PC-3 (cell line): ENCODE results near the gene PLIN5. TPM values are rescaled to one million over a fixed set of nuclear protein-coding genes. Genes with fewer than 3 reads are reported as not detected.

Experiments
- ATAC-seq: fragments of 200-7000 bp; cut with Tn5 transposase; 2 replicates; pipeline ENCODE4 v1.9.1; 2020; ENCODE audit warnings: mild to moderate bottlenecking, moderate library complexity
- BruUV-seq: library from RNA; stranded (reverse); fragments of 400-500 nt; replicated peaks from 2 replicates; lab custom pipeline; 2021; lab: Mats Ljungman, UMichigan
- CTCF ChIA-PET: fragments of 300-600 bp; sonication (Branson Sonifier 250); formaldehyde crosslinking; loops from one replicate; lab custom pipeline; 2022; ENCODE audit warnings: antibody characterized with exemption; lab: Charles Lee
- POLR2A ChIA-PET: fragments of 300-600 bp; sonication (Branson Sonifier 250); formaldehyde crosslinking; loops from one replicate; lab custom pipeline; 2022; ENCODE audit warnings: antibody characterized with exemption; ENCODE audit not compliant: unreplicated experiment; lab: Charles Lee
- DNase-seq: peaks from one replicate; pipeline ENCODE4 v3.0.0-alpha.2; 2015
- H2AFZ ChIP-seq: fragments of 300-600 bp; sonication (generic); 2 replicates; pipeline ENCODE4 v1.6.0; 2016; ENCODE audit warnings: antibody characterized with exemption, low read length
- H3F3A ChIP-seq: fragments of 300-600 bp; sonication (generic); one replicate; pipeline ENCODE4 v1.6.0; 2017; ENCODE audit warnings: antibody characterized with exemption, low read length, control low read depth, mild to moderate bottlenecking; ENCODE audit not compliant: unreplicated experiment
- H3K27ac ChIP-seq: fragments of 300-600 bp; sonication (generic); 2 replicates; pipeline ENCODE4 v1.5.1; 2016; ENCODE audit warnings: mild to moderate bottlenecking, low read length
- H3K27me3 ChIP-seq: fragments of 300-600 bp; sonication (generic); 2 replicates; pipeline ENCODE4 v1.6.1; 2016; ENCODE audit warnings: low read length, mixed read lengths
- H3K36me3 ChIP-seq: fragments of 300-600 bp; sonication (generic); 2 replicates; pipeline ENCODE4 v1.6.1; 2016; ENCODE audit warnings: low read depth, mixed run types, low read length, mixed read lengths
- H3K4me1 ChIP-seq: fragments of 300-600 bp; sonication (generic); 2 replicates; pipeline ENCODE4 v1.5.1; 2016; ENCODE audit warnings: low read length; ENCODE audit not compliant: insufficient read depth
- H3K4me2 ChIP-seq: fragments of 300-600 bp; sonication (generic); 2 replicates; pipeline ENCODE4 v1.6.0; 2016; ENCODE audit warnings: low read length
- H3K4me3 ChIP-seq: fragments of 300-600 bp; sonication (generic); 2 replicates; pipeline ENCODE4 v1.5.1; 2016; ENCODE audit warnings: mild to moderate bottlenecking, low read length, mixed read lengths
- H3K79me2 ChIP-seq: fragments of 300-600 bp; sonication (generic); 2 replicates; pipeline ENCODE4 v1.6.1; 2017; ENCODE audit warnings: low read length, mixed read lengths
- H3K9ac ChIP-seq: fragments of 300-600 bp; sonication (generic); 2 replicates; pipeline ENCODE4 v1.6.0; 2016; ENCODE audit warnings: mild to moderate bottlenecking, low read length
- H3K9me2 ChIP-seq: fragments of 300-600 bp; sonication (generic); replicated peaks from 2 replicates; pipeline ENCODE4 v1.6.1; 2016; ENCODE audit warnings: mixed run types, low read length, mixed read lengths
- H3K9me3 ChIP-seq: fragments of 300-600 bp; sonication (generic); 2 replicates; pipeline ENCODE4 v1.6.1; 2016; ENCODE audit warnings: low read length, mixed read lengths
- H4K20me1 ChIP-seq: fragments of 300-600 bp; sonication (generic); 2 replicates; pipeline ENCODE4 v1.6.1; 2016; ENCODE audit warnings: low read length, mixed read lengths
- EZH2 ChIP-seq: fragments of 300-600 bp; sonication (generic); IDR thresholded peaks from one replicate; pipeline ENCODE4 v1.6.1; 2017; ENCODE audit warnings: antibody characterized with exemption, mild to moderate bottlenecking, low read length; ENCODE audit not compliant: unreplicated experiment
- EZH2phosphoT487 ChIP-seq: fragments of 300-600 bp; sonication (generic); IDR thresholded peaks from 2 replicates; pipeline ENCODE4 v1.6.1; 2018; ENCODE audit warnings: mild to moderate bottlenecking, antibody characterized with exemption, low read length, borderline replicate concordance
- intact Hi-C: fragments of 100-400 bp; cut with micrococcal nuclease; formaldehyde crosslinking; loops from 2 replicates; pipeline ENCODE4 v1.9.0; 2023
- total RNA-seq: library from RNA; depleted of rRNA; stranded (reverse); fragments of >200 nt; gene quantifications from 2 replicates; pipeline ENCODE4 v1.2.3, GENCODE V29; 2014
- TF ChIP-seq, protein P1 (sequence below): fragments of 300-600 bp; sonication (generic); conservative IDR thresholded peaks from 2 replicates; pipeline ENCODE4 v1.5.1; 2017; ENCODE audit warnings: antibody characterized with exemption, low read depth, mild to moderate bottlenecking, low read length

The PLIN5 gene
- total RNA-seq, 1 experiment from 2014 or later, result 1.2 TPM

DNA sequence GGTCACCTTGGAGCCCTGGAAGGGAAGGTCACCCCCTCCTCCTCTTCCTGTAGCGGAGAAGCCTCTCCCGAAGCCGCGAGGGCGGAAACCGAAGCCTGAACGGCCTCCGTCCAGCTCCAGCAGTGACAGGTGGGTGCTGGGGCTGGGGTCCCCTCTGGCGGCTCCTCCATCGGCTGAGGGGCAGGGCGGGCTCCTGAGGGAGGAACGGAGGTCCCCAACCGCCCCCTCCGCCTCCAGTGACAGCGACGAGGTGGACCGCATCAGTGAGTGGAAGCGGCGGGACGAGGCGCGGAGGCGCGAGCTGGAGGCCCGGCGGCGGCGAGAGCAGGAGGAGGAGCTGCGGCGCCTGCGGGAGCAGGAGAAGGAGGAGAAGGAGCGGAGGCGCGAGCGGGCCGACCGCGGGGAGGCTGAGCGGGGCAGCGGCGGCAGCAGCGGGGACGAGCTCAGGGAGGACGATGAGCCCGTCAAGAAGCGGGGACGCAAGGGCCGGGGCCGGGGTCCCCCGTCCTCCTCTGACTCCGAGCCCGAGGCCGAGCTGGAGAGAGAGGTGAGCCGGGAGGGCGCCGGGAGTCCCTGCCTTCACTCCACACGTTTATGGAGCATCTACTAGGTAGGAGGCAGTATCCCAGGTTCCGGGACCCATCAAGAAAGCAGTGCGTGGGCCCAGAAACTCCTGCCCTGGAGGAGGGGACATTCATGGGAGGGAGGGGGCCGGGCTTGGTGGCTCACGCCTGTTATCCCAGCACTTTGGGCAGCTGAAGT is 40.9 kb downstream of the PLIN5 start:
- POLR2A ChIA-PET, result no interaction called here
- no TSS peak for BruUV-seq
- CTCF ChIA-PET, result no interaction called here

DNA sequence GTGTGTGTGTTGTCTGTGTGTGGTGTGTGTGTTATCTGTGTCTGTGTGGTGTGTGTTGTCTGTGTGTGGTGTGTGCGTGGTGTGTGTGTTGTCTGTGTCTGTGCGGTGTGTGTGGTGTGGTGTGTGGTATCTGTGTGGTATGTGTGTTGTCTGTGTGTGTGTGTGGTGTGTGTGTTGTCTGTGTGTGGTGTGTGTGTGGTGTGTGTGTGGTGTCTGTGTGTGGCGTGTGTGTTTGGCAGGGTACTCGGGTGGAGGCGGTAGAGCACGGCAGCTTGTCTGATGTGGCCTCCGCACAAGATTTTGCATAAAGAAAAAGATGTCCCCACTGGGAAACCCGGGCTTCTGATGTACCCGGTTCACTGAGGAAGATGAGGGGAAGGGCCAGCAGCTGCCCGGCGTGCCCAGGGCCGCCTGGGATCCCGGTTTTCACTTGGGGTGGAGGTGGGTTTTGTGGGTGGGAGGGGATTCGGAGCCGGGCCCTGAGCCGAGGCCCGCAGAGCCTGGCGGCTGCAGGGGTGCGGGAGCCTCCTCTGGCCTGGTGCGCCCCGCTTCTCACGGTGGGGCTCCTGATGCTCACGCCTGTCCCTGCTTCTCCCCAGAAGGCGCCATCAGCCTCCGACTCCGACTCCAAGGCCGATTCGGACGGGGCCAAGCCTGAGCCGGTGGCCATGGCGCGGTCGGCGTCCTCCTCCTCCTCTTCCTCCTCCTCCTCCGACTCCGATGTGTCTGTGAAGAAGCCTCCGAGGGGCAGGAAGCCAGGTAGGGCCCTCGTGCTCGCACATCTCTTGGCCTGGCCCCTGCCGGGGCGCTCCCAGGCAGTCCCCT is 41.7 kb downstream of the PLIN5 start:
- H3K79me2 ChIP-seq, result no peaks in the 10 kb centered on the region
- DNase-seq (no peak), ATAC-seq (no peak)
- H3K27me3 ChIP-seq, result no peaks in the 10 kb centered on the region
- intact Hi-C loops, result no loop called here
- H3K9me2 ChIP-seq, result no peaks in the 10 kb centered on the region
- no peak overlapping the region for H3K4me3 ChIP-seq
- no peak overlapping the region for H3K27ac ChIP-seq
- H3K9ac ChIP-seq, result no peak overlapping the region
- no peaks in the 10 kb centered on the region for H3K9me3 ChIP-seq
- CTCF ChIA-PET, result no interaction called here
- no peaks in the 10 kb centered on the region for H3F3A ChIP-seq
- H3K4me1 ChIP-seq, result no peaks in the 10 kb centered on the region
- no peak overlapping the region for H3K4me2 ChIP-seq
- no peak for TF ChIP-seq EZH2
- TF ChIP-seq, protein P1, sequence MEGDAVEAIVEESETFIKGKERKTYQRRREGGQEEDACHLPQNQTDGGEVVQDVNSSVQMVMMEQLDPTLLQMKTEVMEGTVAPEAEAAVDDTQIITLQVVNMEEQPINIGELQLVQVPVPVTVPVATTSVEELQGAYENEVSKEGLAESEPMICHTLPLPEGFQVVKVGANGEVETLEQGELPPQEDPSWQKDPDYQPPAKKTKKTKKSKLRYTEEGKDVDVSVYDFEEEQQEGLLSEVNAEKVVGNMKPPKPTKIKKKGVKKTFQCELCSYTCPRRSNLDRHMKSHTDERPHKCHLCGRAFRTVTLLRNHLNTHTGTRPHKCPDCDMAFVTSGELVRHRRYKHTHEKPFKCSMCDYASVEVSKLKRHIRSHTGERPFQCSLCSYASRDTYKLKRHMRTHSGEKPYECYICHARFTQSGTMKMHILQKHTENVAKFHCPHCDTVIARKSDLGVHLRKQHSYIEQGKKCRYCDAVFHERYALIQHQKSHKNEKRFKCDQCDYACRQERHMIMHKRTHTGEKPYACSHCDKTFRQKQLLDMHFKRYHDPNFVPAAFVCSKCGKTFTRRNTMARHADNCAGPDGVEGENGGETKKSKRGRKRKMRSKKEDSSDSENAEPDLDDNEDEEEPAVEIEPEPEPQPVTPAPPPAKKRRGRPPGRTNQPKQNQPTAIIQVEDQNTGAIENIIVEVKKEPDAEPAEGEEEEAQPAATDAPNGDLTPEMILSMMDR, result no peak
- TF ChIP-seq EZH2phosphoT487, result no peak
- no peaks in the 10 kb centered on the region for H4K20me1 ChIP-seq
- POLR2A ChIA-PET, result no interaction called here
- H3K36me3 ChIP-seq, result peaks cover 29% of the 10 kb centered on the region
- no peak overlapping the region for H2AFZ ChIP-seq
- no TSS peak for BruUV-seq

More for the DNA sequence above, 40.9 kb downstream of the PLIN5 start:
- Histone ChIP-seq H3K4me2 (no peak overlapping the region), H3F3A (no peaks in the 10 kb centered on the region), H3K36me3 (peaks cover 28% of the 10 kb centered on the region), H2AFZ (no peak overlapping the region), H3K9ac (no peak overlapping the region), H3K79me2 (no peaks in the 10 kb centered on the region), H3K27ac (no peak overlapping the region), H3K27me3 (no peaks in the 10 kb centered on the region), H4K20me1 (no peaks in the 10 kb centered on the region), H3K9me3 (no peaks in the 10 kb centered on the region), H3K4me1 (no peaks in the 10 kb centered on the region), H3K4me3 (no peak overlapping the region), H3K9me2 (no peaks in the 10 kb centered on the region)
- no peak for ATAC-seq
- intact Hi-C loops, result no loop called here
- TF ChIP-seq, protein P1, result no peak
- TF ChIP-seq EZH2phosphoT487 (no peak), EZH2 (no peak)
- DNase-seq, result no peak
